DND-41 (cell line): ENCODE measurements around the gene ARL8B.

Experiments
- EZH2 ChIP-seq: IDR thresholded peaks from 3 replicates; pipeline ENCODE4 v1.6.1; 2012; ENCODE audit warnings: borderline replicate concordance, low read depth, mild to moderate bottlenecking, moderate library complexity, low read length, inconsistent platforms; ENCODE audit not compliant: severe bottlenecking
- TF ChIP-seq, protein P1 (sequence below): IDR thresholded peaks from 2 replicates; pipeline ENCODE4 v1.5.1; 2012; ENCODE audit warnings: borderline replicate concordance, low read length, moderate library complexity, mild to moderate bottlenecking; ENCODE audit not compliant: poor library complexity, severe bottlenecking; ENCODE audit errors: extremely low read depth

DNA sequence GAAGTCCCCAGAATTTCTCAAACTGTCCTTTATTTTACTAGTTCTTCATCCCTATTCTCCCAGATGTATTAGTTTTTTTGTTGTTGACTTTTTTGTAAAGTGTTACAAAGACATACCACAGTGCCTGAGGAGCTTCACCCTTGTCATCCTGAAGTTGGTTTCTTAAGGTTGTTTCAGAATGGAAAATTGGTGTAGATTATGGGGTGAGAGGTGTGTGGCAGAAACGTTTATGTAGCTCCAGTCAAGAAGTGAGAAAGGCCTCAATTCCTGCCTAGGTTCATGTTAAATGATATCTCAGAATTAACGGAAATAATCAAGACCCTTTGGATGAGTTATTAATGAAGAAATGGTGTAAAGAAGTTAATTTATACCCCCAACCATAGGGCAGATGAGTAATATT is 72.2 kb downstream of the ARL8B start:
- TF ChIP-seq, protein P1, sequence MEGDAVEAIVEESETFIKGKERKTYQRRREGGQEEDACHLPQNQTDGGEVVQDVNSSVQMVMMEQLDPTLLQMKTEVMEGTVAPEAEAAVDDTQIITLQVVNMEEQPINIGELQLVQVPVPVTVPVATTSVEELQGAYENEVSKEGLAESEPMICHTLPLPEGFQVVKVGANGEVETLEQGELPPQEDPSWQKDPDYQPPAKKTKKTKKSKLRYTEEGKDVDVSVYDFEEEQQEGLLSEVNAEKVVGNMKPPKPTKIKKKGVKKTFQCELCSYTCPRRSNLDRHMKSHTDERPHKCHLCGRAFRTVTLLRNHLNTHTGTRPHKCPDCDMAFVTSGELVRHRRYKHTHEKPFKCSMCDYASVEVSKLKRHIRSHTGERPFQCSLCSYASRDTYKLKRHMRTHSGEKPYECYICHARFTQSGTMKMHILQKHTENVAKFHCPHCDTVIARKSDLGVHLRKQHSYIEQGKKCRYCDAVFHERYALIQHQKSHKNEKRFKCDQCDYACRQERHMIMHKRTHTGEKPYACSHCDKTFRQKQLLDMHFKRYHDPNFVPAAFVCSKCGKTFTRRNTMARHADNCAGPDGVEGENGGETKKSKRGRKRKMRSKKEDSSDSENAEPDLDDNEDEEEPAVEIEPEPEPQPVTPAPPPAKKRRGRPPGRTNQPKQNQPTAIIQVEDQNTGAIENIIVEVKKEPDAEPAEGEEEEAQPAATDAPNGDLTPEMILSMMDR: no peak
- no peak for TF ChIP-seq EZH2
